ENCODE measurements around the gene ARRB1.

DNA sequence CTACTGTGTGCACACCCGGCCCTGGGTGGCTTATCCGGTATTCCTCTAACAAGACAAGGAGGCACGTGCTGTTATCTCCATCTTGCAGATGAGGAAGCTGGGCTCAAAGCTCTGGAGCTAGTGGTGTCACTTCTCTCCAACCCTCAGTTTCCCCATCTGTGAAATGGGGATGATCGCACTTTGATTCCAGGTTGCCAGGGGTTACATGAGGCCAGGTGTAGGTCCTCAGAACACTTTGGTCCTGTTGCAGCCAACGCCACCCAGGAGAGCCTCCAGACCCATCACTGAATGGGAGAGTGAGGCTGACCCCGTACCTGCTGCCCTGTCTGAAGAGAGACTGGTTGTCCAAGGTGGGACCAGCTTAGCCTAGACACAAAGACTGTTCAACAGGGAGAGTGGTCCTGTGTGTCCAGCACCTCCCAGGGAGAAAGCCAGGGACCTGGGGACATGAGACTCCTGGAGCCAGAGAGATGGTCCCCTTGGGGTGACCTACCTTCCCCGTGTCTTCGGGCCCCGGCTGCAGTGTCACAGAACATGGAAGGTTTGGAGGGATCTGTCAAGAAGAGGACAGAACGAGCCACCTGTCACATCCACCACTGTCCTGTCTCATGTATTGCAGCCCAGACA lies 69.9 kb downstream of the ARRB1 start:
- TF ChIP-seq POLR2AphosphoS5 (IDR thresholded peaks at IDR 0.05; ENCODE audit: low read depth, low read length) (no peak), TCF7L2 (IDR thresholded peaks at IDR 0.05; ENCODE audit: low read depth, low read length) (no peak)
- TF ChIP-seq, protein P1, sequence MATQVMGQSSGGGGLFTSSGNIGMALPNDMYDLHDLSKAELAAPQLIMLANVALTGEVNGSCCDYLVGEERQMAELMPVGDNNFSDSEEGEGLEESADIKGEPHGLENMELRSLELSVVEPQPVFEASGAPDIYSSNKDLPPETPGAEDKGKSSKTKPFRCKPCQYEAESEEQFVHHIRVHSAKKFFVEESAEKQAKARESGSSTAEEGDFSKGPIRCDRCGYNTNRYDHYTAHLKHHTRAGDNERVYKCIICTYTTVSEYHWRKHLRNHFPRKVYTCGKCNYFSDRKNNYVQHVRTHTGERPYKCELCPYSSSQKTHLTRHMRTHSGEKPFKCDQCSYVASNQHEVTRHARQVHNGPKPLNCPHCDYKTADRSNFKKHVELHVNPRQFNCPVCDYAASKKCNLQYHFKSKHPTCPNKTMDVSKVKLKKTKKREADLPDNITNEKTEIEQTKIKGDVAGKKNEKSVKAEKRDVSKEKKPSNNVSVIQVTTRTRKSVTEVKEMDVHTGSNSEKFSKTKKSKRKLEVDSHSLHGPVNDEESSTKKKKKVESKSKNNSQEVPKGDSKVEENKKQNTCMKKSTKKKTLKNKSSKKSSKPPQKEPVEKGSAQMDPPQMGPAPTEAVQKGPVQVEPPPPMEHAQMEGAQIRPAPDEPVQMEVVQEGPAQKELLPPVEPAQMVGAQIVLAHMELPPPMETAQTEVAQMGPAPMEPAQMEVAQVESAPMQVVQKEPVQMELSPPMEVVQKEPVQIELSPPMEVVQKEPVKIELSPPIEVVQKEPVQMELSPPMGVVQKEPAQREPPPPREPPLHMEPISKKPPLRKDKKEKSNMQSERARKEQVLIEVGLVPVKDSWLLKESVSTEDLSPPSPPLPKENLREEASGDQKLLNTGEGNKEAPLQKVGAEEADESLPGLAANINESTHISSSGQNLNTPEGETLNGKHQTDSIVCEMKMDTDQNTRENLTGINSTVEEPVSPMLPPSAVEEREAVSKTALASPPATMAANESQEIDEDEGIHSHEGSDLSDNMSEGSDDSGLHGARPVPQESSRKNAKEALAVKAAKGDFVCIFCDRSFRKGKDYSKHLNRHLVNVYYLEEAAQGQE (IDR thresholded peaks at IDR 0.05; ENCODE audit: insufficient read depth in 1 of 2, low read depth in 2 of 2, low read length in 1 of 2): no peak
